Sigmoid colon (tissue), 7 donors: ENCODE data around the gene DMRT2. TPM values are rescaled to one million over a fixed set of nuclear protein-coding genes. Genes with fewer than 3 reads are reported as not detected.

ENCODE experiments used
- DNase-seq: peaks from one replicate; pipeline ENCODE4 v3.0.0-alpha.2; 2019
- H3K27ac ChIP-seq, 4 donors: fragments of 200-600 bp; sonication (generic); one replicate each; pipeline ENCODE4 v1.5.1; 2016 to 2019; ENCODE audit warnings: mild to moderate bottlenecking in 1 of 4
- H3K27me3 ChIP-seq, 3 donors: fragments of 200-600 bp; sonication (generic); one replicate each; pipeline ENCODE4 v1.5.1; 2019; ENCODE audit warnings: mild to moderate bottlenecking in 1 of 3
- H3K36me3 ChIP-seq, 4 donors: fragments of 200-600 bp; sonication (generic); one replicate each; pipeline ENCODE4 v1.5.1; 2016 to 2019
- H3K4me1 ChIP-seq, 4 donors: fragments of 200-600 bp; sonication (generic); one replicate each; pipeline ENCODE4 v1.5.1; 2017 to 2019
- H3K4me3 ChIP-seq, 4 donors: fragments of 200-600 bp; sonication (generic); one replicate each; pipeline ENCODE4 v1.5.1; 2017 to 2019; ENCODE audit warnings: mild to moderate bottlenecking in 2 of 4, moderate library complexity in 1 of 4
- H3K9me3 ChIP-seq, 4 donors: fragments of 200-600 bp in 3 of 4; sonication (generic) in 3 of 4; one replicate each; pipeline versions ENCODE4 v1.5.1 to v1.6.1; 2013 to 2019
- EP300 ChIP-seq, 4 donors: sonication (generic); formaldehyde crosslinking; IDR thresholded peaks; one replicate each; pipeline ENCODE4 v1.6.1; 2017; ENCODE audit warnings: antibody characterized with exemption in 4 of 4
- POLR2A ChIP-seq, 2 donors: fragments of 450-650 bp; IDR thresholded peaks; one replicate each; pipeline ENCODE4 v1.6.1; 2016; ENCODE audit warnings: antibody characterized with exemption in 2 of 2, mild to moderate bottlenecking in 2 of 2, moderate library complexity in 2 of 2
- POLR2AphosphoS5 ChIP-seq, 4 donors: sonication (generic); formaldehyde crosslinking; IDR thresholded peaks; one replicate each; pipeline ENCODE4 v1.6.1; 2017; ENCODE audit warnings: antibody characterized with exemption in 4 of 4
- WGBS, 2 donors: extraction: QIAGEN DNeasy Blood & Tissue Kit; methylation state at CpG; one replicate each; pipeline ENCODE4 v1.1.7; 2013; 5-methylcytosine and 5-hydroxymethylcytosine counted together
- intact Hi-C: fragments of 100-400 bp; cut with DNase I; formaldehyde crosslinking; loops from one replicate; pipeline ENCODE4 v1.15.1; 2023
- polyA plus RNA-seq, 3 donors: library from polyadenylated mRNA; stranded (reverse); fragments of 200-250 nt; gene quantifications; one replicate each; pipeline ENCODE4 v1.2.3, GENCODE V29; 2013
- total RNA-seq, 4 donors: library from RNA; depleted of rRNA; stranded (reverse); fragments of >200 nt; gene quantifications; one replicate each; pipeline ENCODE4 v1.1.0, GENCODE V29; 2016
- TF ChIP-seq, protein P1 (sequence below), 4 experiments: fragments of 450-650 bp in 3 of 4; fragments of 200-600 bp in 1 of 4; IDR thresholded peaks; one replicate each; pipeline ENCODE4 v1.5.1; 2016 to 2019; ENCODE audit warnings: antibody characterized with exemption in 4 of 4, mild to moderate bottlenecking in 3 of 4, moderate library complexity in 2 of 4
- donor health status: healthy with polysubstance abuse.
- donor health status: Bipolar disorder and iron deficiency.
- donor health status: healthy.

Gene DMRT2
- total RNA-seq = 1 to 10 TPM in 1 of 4 donors, under 1 TPM in 2, not detected in 1; 0.33 to 3.9 (median 0.36) TPM
- polyA plus RNA-seq = 1 to 10 TPM; 1.8 to 5.8 (median 2.1) TPM

DNA sequence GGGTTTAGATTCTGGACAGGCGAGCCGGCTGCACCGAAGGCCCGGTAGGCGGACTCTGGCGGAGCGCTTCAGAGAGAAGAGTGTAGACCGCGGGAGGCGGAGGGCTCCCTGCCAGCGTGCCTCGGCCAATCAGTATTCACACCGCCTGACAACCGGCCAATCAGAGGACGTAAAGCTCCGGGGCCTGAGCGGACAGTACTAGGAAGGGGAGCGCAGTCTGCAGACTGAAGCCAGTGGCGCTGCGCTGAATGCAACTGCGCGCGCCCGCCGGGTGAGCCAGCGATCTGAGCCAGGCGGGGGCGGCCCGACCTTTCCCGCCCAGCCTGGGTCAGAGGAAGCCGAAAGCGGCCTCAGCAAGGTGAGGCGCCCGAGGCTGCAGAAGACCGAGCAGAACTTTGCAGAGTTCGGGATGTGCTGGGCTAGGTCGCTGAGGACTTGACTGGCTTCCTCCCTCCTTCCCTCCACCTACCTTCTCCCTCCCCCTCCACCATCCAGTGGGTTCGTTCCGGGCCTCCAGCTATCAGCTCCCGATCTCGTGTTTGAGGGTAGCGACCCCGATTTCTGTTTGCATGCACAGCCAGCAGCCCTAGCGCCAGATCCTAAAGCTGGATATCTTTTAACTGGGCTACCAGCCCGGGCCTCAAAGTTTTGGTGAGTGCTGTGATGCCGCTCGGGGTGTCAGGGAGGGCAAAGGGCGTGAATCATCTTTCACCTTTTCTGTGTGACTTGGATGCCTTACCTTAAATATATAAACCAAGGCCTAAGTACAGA is at the start of gene DMRT2:
TSS of gene DMRT2 (plus strand) at position 233 of the 771 bp plus-strand sequence. CDS start 1,257 bp downstream, outside the sequence.
- H3K9me3 ChIP-seq = no peaks in the 10 kb centered on the region
- H3K4me3 ChIP-seq = peak within 1 kb of the TSS in 2 of 4 donors; percentile 28
- WGBS, 2 donors = 2 to 3% methylated on average over 48 of the region's 48 CpGs
- H3K36me3 ChIP-seq = no peaks in the 10 kb centered on the region
- peak in 1 of 4 donors; percentile 30 for TF ChIP-seq POLR2AphosphoS5 (IDR thresholded peaks at IDR 0.05)
- TF ChIP-seq EP300 (IDR thresholded peaks at IDR 0.05) = no peak
- no peak within 1 kb of the TSS for H3K27ac ChIP-seq
- H3K4me1 ChIP-seq = peaks cover 0 to 66% (median 63%) of the 10 kb centered on the region in 4 donors
- peak; percentile 89 for DNase-seq
- intact Hi-C loops = no loop called here
- peaks cover 71 to 100% (median 98%) of the 10 kb centered on the region in 3 donors for H3K27me3 ChIP-seq

GRCh38 chr9:1001838-1002237 is 48.3 kb upstream of the DMRT2 start:
- Histone ChIP-seq H3K4me3 (no peak overlapping the region), H3K27me3 (peaks cover 0 to 2% (median 0%) of the 10 kb centered on the region in 3 donors), H3K9me3 (no peaks in the 10 kb centered on the region), H3K4me1 (peaks cover 0 to 9% (median 0%) of the 10 kb centered on the region in 4 donors), H3K36me3 (no peaks in the 10 kb centered on the region), H3K27ac (no peak overlapping the region)
- WGBS, 2 donors = 84 to 93% methylated on average over 4 of the region's 4 CpGs
- intact Hi-C loops = loop anchor here (10.0 kb wide), 1 partner anchor 107 kb away; no protein-coding TSS in a partner anchor
- DNase-seq = no peak
- TF ChIP-seq, protein P1, sequence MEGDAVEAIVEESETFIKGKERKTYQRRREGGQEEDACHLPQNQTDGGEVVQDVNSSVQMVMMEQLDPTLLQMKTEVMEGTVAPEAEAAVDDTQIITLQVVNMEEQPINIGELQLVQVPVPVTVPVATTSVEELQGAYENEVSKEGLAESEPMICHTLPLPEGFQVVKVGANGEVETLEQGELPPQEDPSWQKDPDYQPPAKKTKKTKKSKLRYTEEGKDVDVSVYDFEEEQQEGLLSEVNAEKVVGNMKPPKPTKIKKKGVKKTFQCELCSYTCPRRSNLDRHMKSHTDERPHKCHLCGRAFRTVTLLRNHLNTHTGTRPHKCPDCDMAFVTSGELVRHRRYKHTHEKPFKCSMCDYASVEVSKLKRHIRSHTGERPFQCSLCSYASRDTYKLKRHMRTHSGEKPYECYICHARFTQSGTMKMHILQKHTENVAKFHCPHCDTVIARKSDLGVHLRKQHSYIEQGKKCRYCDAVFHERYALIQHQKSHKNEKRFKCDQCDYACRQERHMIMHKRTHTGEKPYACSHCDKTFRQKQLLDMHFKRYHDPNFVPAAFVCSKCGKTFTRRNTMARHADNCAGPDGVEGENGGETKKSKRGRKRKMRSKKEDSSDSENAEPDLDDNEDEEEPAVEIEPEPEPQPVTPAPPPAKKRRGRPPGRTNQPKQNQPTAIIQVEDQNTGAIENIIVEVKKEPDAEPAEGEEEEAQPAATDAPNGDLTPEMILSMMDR (IDR thresholded peaks at IDR 0.05) = no peak
- TF ChIP-seq EP300 (IDR thresholded peaks at IDR 0.05) (no peak), POLR2AphosphoS5 (IDR thresholded peaks at IDR 0.05) (no peak), POLR2A (IDR thresholded peaks at IDR 0.05) (no peak)

DNA sequence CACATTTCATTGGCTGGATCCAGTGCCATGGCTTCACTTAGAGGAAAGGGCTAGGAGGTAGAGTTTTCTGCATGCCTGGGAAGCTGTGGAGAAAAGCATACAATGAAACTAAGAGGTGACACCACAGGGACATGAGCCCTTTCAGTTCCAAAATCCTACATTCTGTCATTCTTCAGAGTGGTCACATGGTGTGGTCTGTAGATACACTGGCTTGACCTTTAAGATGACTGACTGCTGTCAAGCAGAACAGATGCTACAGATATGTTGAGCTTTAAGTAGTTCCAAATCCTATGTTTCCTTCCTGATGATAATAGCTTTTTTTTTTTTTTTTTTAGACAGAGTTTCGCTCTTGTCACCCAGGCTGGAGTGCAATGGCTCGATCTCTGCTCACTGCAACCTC is 47.5 kb upstream of the DMRT2 start:
- DNase-seq = no peak
- TF ChIP-seq POLR2A (IDR thresholded peaks at IDR 0.05) (no peak), POLR2AphosphoS5 (IDR thresholded peaks at IDR 0.05) (no peak), EP300 (IDR thresholded peaks at IDR 0.05) (no peak)
- TF ChIP-seq, protein P1 (IDR thresholded peaks at IDR 0.05) = no peak
- 91 to 94% methylated on average over 2 of the region's 2 CpGs for WGBS, 2 donors
- H3K4me1 ChIP-seq = peaks cover 0 to 9% (median 0%) of the 10 kb centered on the region in 4 donors
- no peaks in the 10 kb centered on the region for H3K36me3 ChIP-seq
- no peak overlapping the region for H3K27ac ChIP-seq
- no peak overlapping the region for H3K4me3 ChIP-seq
- peaks cover 0 to 10% (median 0%) of the 10 kb centered on the region in 3 donors for H3K27me3 ChIP-seq
- no peaks in the 10 kb centered on the region for H3K9me3 ChIP-seq
- intact Hi-C loops = loop anchor here (10.0 kb wide), 1 partner anchor 108 kb away; no protein-coding TSS in a partner anchor

GRCh38 chr9:1005043-1005667 is 45.0 kb upstream of the DMRT2 start:
- H3K9me3 ChIP-seq = no peaks in the 10 kb centered on the region
- 48 to 58% methylated on average over 10 of the region's 10 CpGs for WGBS, 2 donors
- H3K4me1 ChIP-seq = peaks cover 0 to 6% (median 0%) of the 10 kb centered on the region in 4 donors
- intact Hi-C loops = loop anchor here (5.0 to 10.0 kb wide), 2 partner anchors 110 to 618 kb away; no protein-coding TSS in a partner anchor
- no peak overlapping the region for H3K4me3 ChIP-seq
- TF ChIP-seq EP300 (IDR thresholded peaks at IDR 0.05) (no peak), POLR2A (IDR thresholded peaks at IDR 0.05) (no peak), POLR2AphosphoS5 (IDR thresholded peaks at IDR 0.05) (no peak)
- TF ChIP-seq, protein P1 (IDR thresholded peaks at IDR 0.05) = peak in 1 of 4 experiments; percentile 13
- DNase-seq = no peak
- peaks cover 0 to 29% (median 0%) of the 10 kb centered on the region in 3 donors for H3K27me3 ChIP-seq
- H3K36me3 ChIP-seq = no peaks in the 10 kb centered on the region
- no peak overlapping the region for H3K27ac ChIP-seq

DNA sequence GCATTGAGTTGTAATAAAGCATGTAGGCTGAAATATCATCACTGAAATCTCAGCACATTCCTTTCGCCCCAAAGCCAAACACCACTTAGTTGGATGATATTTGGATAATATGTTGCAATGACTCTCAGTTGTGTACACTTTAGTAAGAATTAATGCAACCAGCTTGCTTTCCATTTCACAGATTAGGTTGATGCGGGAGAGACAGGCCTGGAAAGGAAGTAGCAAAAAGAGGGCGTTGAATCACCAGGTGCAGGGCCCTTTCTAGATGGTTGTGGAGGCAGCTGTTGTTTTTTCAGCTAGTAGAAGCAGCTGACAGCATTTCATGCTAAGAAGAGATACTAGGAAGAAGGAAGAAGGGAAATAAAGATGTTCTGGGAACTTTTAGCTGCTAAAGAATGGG is 42.8 kb upstream of the DMRT2 start:
- H3K4me3 ChIP-seq = no peak overlapping the region
- no peak for TF ChIP-seq POLR2A (IDR thresholded peaks at IDR 0.05)
- TF ChIP-seq EP300 (IDR thresholded peaks at IDR 0.05) = no peak
- TF ChIP-seq POLR2AphosphoS5 (IDR thresholded peaks at IDR 0.05) = no peak
- TF ChIP-seq, protein P1 (IDR thresholded peaks at IDR 0.05) = no peak
- H3K27me3 ChIP-seq = peaks cover 0 to 29% (median 0%) of the 10 kb centered on the region in 3 donors
- WGBS, 2 donors = 82 to 88% methylated on average over 3 of the region's 3 CpGs
- DNase-seq = no peak
- intact Hi-C loops = loop anchor here (5.0 to 10.0 kb wide), 2 partner anchors 113 to 620 kb away; no protein-coding TSS in a partner anchor
- peaks cover 0 to 6% (median 0%) of the 10 kb centered on the region in 4 donors for H3K4me1 ChIP-seq
- H3K9me3 ChIP-seq = no peaks in the 10 kb centered on the region
- no peaks in the 10 kb centered on the region for H3K36me3 ChIP-seq
- no peak overlapping the region for H3K27ac ChIP-seq
